NT2/D1 (cell line): Measurements from ENCODE around the gene CCND3.

Source experiments
- DNase-seq: peaks from one replicate; pipeline ENCODE4 v3.0.0-alpha.2; 2011; ENCODE audit warnings: low read depth, low spot score
- H3K27me3 ChIP-seq: 2 replicates; pipeline ENCODE4 v1.6.0; 2011; ENCODE audit warnings: mild to moderate bottlenecking; ENCODE audit not compliant: insufficient read length, insufficient read depth
- H3K36me3 ChIP-seq: 2 replicates; pipeline ENCODE4 v1.6.1; 2011; ENCODE audit warnings: mild to moderate bottlenecking, low read length, mixed read lengths; ENCODE audit not compliant: insufficient read depth, insufficient read length
- H3K4me1 ChIP-seq: 2 replicates; pipeline ENCODE4 v1.5.1; 2011; ENCODE audit not compliant: insufficient read depth, insufficient read length
- H3K4me3 ChIP-seq: 2 replicates; pipeline ENCODE4 v1.5.1; 2011; ENCODE audit warnings: low read depth; ENCODE audit not compliant: insufficient read length
- H3K9ac ChIP-seq: 2 replicates; pipeline ENCODE4 v1.6.0; 2011; ENCODE audit warnings: low read depth; ENCODE audit not compliant: insufficient read length
- H3K9me3 ChIP-seq: 2 replicates; pipeline ENCODE4 v1.5.1; 2011; ENCODE audit warnings: mild to moderate bottlenecking, low read length; ENCODE audit not compliant: insufficient read depth
- SUZ12 ChIP-seq: IDR thresholded peaks from 2 replicates; pipeline ENCODE4 v1.6.1; 2011; ENCODE audit not compliant: insufficient read length, insufficient read depth; ENCODE audit errors: extremely low read depth
- YY1 ChIP-seq: IDR thresholded peaks from 2 replicates; pipeline ENCODE4 v1.6.1; 2011; ENCODE audit not compliant: insufficient read length, insufficient read depth
- ZNF274 ChIP-seq: IDR thresholded peaks from 2 replicates; pipeline ENCODE4 v1.6.1; 2011; ENCODE audit warnings: mild to moderate bottlenecking, low read depth, low read length

CCND3 gene

DNA sequence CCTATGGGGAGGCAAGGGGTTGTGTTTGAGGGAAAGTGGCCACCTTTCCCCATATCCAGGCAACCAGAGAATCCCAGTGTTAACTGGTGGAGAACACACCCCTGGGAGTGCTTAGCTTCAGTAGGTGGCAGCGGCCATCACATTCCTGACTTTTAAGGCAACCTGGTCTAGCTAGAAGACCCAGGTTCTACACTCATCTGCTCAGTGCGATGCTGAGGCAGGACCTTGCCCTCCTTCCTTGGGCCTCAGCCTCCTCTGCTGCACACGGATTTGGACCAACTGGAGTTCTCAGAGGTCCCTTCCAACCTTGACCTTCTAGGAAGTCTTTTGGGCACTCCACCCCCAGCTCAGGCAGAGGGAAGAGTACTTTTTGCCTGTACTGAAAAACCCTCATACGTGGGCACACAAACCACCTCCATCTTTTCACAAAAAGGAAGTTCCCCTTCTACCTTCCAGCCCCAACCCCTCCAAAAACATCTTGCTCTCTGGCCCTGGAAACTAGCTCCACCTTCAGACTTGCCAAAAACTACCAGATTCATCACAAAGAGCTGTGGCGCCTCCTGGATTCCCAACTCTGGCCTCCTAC, 2.9 kb downstream of the CCND3 start:
- H3K4me1 ChIP-seq: peaks cover 24% of the 10 kb centered on the region
- peaks cover 47% of the 10 kb centered on the region for H3K36me3 ChIP-seq
- no peak for DNase-seq
- peaks cover 5% of the 10 kb centered on the region for H3K27me3 ChIP-seq
- H3K9me3 ChIP-seq: no peaks in the 10 kb centered on the region
- TF ChIP-seq SUZ12 (no peak), YY1 (no peak), ZNF274 (no peak)
- H3K9ac ChIP-seq: peak overlapping the region; percentile 0
- H3K4me3 ChIP-seq: no peak overlapping the region

DNA sequence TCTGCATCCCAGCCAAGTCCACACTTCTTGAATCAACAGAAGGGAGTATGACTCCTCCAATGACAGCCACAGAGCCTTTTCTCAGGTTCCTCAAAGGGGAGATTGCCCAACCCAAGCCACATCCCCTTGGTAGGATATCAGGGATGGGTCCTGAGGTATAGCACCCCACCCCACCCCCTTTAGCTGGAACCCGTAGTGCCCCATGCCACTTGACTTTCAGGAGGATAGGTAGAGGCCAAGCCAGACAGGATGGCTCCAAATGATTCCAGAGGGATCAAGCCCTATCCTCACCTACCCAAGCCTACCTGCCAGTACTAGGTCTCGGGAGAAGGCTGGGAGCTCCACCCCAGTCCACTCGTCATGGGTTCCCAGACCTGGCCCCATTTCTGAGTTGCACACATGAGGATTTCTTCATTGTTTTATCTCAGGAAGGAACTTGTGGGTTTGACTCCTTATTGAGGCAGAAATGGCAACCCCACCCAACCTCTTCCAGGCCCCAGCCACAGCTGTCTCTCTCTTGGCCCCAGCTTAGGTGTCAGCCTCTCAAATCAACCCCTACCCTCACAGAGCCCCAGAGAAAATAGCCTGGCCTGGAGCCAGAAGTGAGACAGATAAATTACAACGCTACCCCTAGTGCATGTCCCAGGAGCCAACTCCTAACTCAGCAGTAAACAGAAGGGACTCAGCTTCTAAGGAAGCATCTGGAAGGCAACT, 3.6 kb downstream of the CCND3 start:
- H3K4me3 ChIP-seq: no peak overlapping the region
- H3K36me3 ChIP-seq: peaks cover 52% of the 10 kb centered on the region
- no peak overlapping the region for H3K9ac ChIP-seq
- no peaks in the 10 kb centered on the region for H3K9me3 ChIP-seq
- peaks cover 24% of the 10 kb centered on the region for H3K4me1 ChIP-seq
- H3K27me3 ChIP-seq: peaks cover 5% of the 10 kb centered on the region
- no peak for DNase-seq
- TF ChIP-seq ZNF274 (no peak), YY1 (no peak)

DNA sequence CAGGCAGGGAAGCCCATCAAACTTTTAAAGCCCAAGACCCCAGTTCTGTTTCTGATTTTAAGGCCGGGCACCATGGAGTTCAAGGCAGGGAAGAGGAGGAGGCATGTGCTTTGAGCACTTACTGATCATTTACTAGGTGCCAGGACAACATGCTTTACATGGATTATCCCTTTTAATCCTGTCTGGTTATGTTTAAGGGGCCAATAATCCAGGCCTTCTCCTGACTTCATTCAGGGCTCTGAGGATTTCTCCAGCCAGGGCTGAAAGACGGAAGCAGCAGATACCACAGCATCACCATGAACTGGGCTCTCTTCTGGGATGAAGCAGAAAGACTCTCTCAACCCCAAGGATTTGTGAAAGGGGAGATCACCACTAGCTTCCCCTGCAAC, 4.1 kb downstream of the CCND3 start:
- no peak for TF ChIP-seq YY1
- no peak overlapping the region for H3K4me3 ChIP-seq
- H3K4me1 ChIP-seq: peaks cover 24% of the 10 kb centered on the region
- H3K9me3 ChIP-seq: no peaks in the 10 kb centered on the region
- H3K36me3 ChIP-seq: peaks cover 57% of the 10 kb centered on the region
- H3K9ac ChIP-seq: no peak overlapping the region
- DNase-seq: no peak
- H3K27me3 ChIP-seq: peaks cover 5% of the 10 kb centered on the region

- Histone ChIP-seq H3K9ac (no peak overlapping the region), H3K27me3 (peaks cover 3% of the 10 kb centered on the region), H3K36me3 (peaks cover 70% of the 10 kb centered on the region), H3K4me3 (no peak overlapping the region), H3K4me1 (peaks cover 24% of the 10 kb centered on the region), H3K9me3 (no peaks in the 10 kb centered on the region)
- no peak for TF ChIP-seq SUZ12
- no peak for TF ChIP-seq YY1
- DNase-seq: no peak
Measured at GRCh38 chr6:41936073-41936837, 5.4 kb downstream of the CCND3 start.

GRCh38 chr6:41935685-41936072, 5.9 kb downstream of the CCND3 start:
- Histone ChIP-seq H3K4me1 (peaks cover 24% of the 10 kb centered on the region), H3K36me3 (peaks cover 75% of the 10 kb centered on the region), H3K9ac (no peak overlapping the region), H3K9me3 (no peaks in the 10 kb centered on the region), H3K4me3 (no peak overlapping the region), H3K27me3 (no peaks in the 10 kb centered on the region)
- DNase-seq: no peak
- TF ChIP-seq ZNF274 (no peak), SUZ12 (no peak), YY1 (no peak)

- TF ChIP-seq ZNF274: no peak
- TF ChIP-seq YY1: no peak
- no peak for TF ChIP-seq SUZ12
- H3K27me3 ChIP-seq: no peaks in the 10 kb centered on the region
- H3K9me3 ChIP-seq: no peaks in the 10 kb centered on the region
- H3K4me3 ChIP-seq: no peak overlapping the region
- H3K4me1 ChIP-seq: peaks cover 21% of the 10 kb centered on the region
- no peak for DNase-seq
- H3K9ac ChIP-seq: no peak overlapping the region
- peaks cover 80% of the 10 kb centered on the region for H3K36me3 ChIP-seq
Measured at GRCh38 chr6:41935193-41935574, 6.4 kb downstream of the CCND3 start.

DNA sequence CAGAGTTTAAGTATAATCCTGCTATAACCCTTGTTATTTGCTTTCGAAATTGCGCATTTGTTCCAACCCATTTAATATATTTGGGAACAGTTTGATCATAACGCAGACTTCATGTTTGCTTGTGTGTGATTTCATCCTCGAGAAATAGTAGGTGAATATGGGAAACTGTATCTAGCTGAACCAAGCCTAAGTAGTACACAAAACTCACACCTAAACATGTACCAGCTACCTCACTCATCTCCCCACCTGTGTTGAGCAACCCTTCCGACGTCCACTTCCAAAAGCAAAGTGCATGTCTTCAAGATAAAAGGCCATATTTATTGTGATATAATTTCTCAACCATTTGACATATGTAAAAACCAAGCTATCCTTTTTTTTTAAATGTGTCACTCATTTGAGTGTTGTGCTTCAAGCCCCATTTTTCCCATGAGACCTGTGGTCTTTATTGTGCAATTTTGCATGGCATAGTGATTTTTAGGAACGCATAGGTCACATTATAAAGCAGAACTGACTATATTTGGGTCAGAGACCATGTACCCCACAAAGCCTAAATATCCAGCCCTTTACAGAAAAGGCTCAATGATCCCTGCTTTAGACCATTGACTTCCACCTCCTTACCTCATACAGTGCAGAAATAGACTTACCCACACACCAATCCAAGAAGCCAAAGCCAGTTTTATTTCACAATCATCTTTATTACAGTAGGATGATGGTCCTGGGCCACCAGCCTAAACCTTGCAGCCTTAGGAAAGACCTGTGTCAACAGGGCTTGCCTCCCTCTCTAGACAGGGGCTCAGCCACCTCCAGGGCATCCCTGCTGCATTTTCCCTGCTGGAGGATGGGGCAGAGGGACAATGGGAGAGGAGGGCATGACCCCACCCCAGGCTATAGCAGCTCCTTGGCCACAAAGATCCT, 7.1 kb downstream of the CCND3 start:
- Histone ChIP-seq H3K27me3 (no peaks in the 10 kb centered on the region), H3K36me3 (peaks cover 87% of the 10 kb centered on the region), H3K9ac (no peak overlapping the region), H3K4me3 (no peak overlapping the region), H3K9me3 (no peaks in the 10 kb centered on the region), H3K4me1 (peaks cover 19% of the 10 kb centered on the region)
- TF ChIP-seq SUZ12: no peak
- TF ChIP-seq YY1: no peak
- TF ChIP-seq ZNF274: no peak
- DNase-seq: no peak
